ENCODE results near the gene SLC25A11. TPM values are rescaled to one million over a fixed set of nuclear protein-coding genes. Genes with fewer than 3 reads are reported as not detected.

The SLC25A11 gene
- total and polyA plus RNA-seq, 2 donors (not counting 1 experiment from before 2014, with no cell fraction given): 32.3 to 44.4 TPM

- CTCF ChIA-PET: interaction anchor here (1.1 to 3.0 kb wide), 5 partner anchors 8 to 49 kb away, joined by 3 to 16 read pairs (median 4); partner anchors contain the start of genes INCA1, KIF1C, RNF167 and SLC25A11
- peak within 1 kb of the TSS; percentile 97 for H2AFZ ChIP-seq (ENCODE audit: insufficient read depth, low read depth, low read length, poor library complexity, severe bottlenecking)
Observed at GRCh38 chr17:4948166-4948930, 8.5 kb upstream of the SLC25A11 start, which contains the start of gene PFN1. TSS of gene PFN1 (minus strand) at chr17:4948530. CDS start at chr17:4948394, 136 bp downstream.

More at GRCh38 chr17:4948166-4948930, 8.5 kb upstream of the SLC25A11 start, which contains the start of gene PFN1:
- Histone ChIP-seq H3K4me2 (replicated peaks; ENCODE audit: low read depth, low read length, poor library complexity, severe bottlenecking) (peak within 1 kb of the TSS; percentile 98), H3K4me1 (ENCODE audit: control insufficient read depth in 2 of 2, insufficient read depth in 2 of 2, low read length in 2 of 2) (peaks cover 43 to 50% of the 10 kb centered on the region in 2 donors), H3K9ac (ENCODE audit: low read length) (peak within 1 kb of the TSS; percentile 97), H3K27me3 (replicated peaks in 1 of 4; ENCODE audit: control extremely low read depth in 1 of 4, control insufficient read depth in 3 of 4, insufficient read depth in 4 of 4, low read length in 3 of 4) (no peaks in the 10 kb centered on the region), H3K36me3 (replicated peaks in 1 of 2; ENCODE audit: control extremely low read depth in 1 of 2, control insufficient read depth in 1 of 2, extremely low read depth in 1 of 2, insufficient read depth in 2 of 2, low read length in 1 of 2) (peaks cover 0 to 30% of the 10 kb centered on the region in 2 experiments), H3K9me3 (ENCODE audit: control extremely low read depth in 1 of 3, control insufficient read depth in 2 of 3, insufficient read depth in 1 of 3, low read length in 2 of 3) (no peaks in the 10 kb centered on the region), H3K79me2 (ENCODE audit: control insufficient read depth, insufficient read depth, low read length) (peaks cover 49% of the 10 kb centered on the region), H3K4me3 (ENCODE audit: control extremely low read depth in 1 of 5, extremely low read depth in 1 of 5, insufficient read depth in 1 of 5, low read depth in 2 of 5, low read length in 4 of 5) (peak within 1 kb of the TSS; percentile 75 to 99 (median 99)), H4K20me1 (ENCODE audit: control insufficient read depth, insufficient read depth, low read length, poor library complexity, severe bottlenecking) (peaks cover 43% of the 10 kb centered on the region), H3K27ac (ENCODE audit: low read length in 2 of 2) (peak within 1 kb of the TSS; percentile 93 to 94)
- Mint-ChIP-seq H3K27ac (peak within 1 kb of the TSS; percentile 99), H3K9me3 (ENCODE audit: insufficient read depth) (no peaks in the 10 kb centered on the region), H3K27me3 (no peaks in the 10 kb centered on the region), H3K4me1 (peaks cover 51% of the 10 kb centered on the region), H3K4me3 (peak within 1 kb of the TSS; percentile 98)
- ATAC-seq (ENCODE audit: low read depth) (peak; percentile 61), DNase-seq (peak; percentile 94)
- WGBS (ENCODE audit: insufficient coverage): under 1% methylated on average over 51 of the region's 59 CpGs
- intact Hi-C loops (cut with micrococcal nuclease): loop anchor here (1.0 to 10.0 kb wide), 8 partner anchors 8 to 986 kb away; partner anchors contain the start of genes ARRB2, ATP2A3, INCA1 and KIF1C
- POLR2A ChIA-PET: interaction anchor here (0.5 to 4.9 kb wide), 13 partner anchors 9 to 1945 kb away, joined by 3 to 81 read pairs (median 4); partner anchors contain the start of genes INCA1, KIF1C, RNF167 and SLC25A11
- TF ChIP-seq CTCF (IDR thresholded peaks at IDR 0.05) (no peak), EZH2 (IDR thresholded peaks at IDR 0.05; ENCODE audit: borderline replicate concordance, insufficient read depth, low read depth, low read length, poor library complexity, severe bottlenecking) (no peak)

Measured in B cell (primary cell).